HG02759 (cell line): ENCODE measurements around the gene OR5L1.

Experiments used
- ATAC-seq: cut with Tn5 transposase; IDR thresholded peaks from one replicate; pipeline ENCODE4 v1.9.1; 2021; ENCODE audit warnings: mild to moderate bottlenecking, moderate library complexity; ENCODE audit not compliant: unreplicated experiment

The OR5L1 gene

GRCh38 chr11:55811067-55811466 is at the start of gene OR5L1:
TSS of gene OR5L1 (plus strand) at chr11:55811367. CDS start at chr11:55811467, 100 bp downstream.
- ATAC-seq: no peak

- ATAC-seq: no peak
Measured at GRCh38 chr11:55773138-55773537, 38.0 kb upstream of the OR5L1 start, which contains the start of gene OR5D13. TSS of gene OR5D13 (plus strand) at chr11:55773438. CDS start at chr11:55773438, 0 bp downstream.

- no peak for ATAC-seq
Measured at GRCh38 chr11:55791606-55792005, 19.6 kb upstream of the OR5L1 start.

- no peak for ATAC-seq
Measured at GRCh38 chr11:55793321-55793720, 17.8 kb upstream of the OR5L1 start.

- no peak for ATAC-seq
Measured at GRCh38 chr11:55795256-55795655, 15.9 kb upstream of the OR5L1 start, which contains the start of gene OR5D14. TSS of gene OR5D14 (plus strand) at chr11:55795556. CDS start at chr11:55795556, 0 bp downstream.

- ATAC-seq: no peak
Measured at GRCh38 chr11:55806248-55806647, 4.9 kb upstream of the OR5L1 start.

GRCh38 chr11:55819330-55819729 is 8.2 kb downstream of the OR5L1 start, which contains the start of gene OR5D18:
TSS of gene OR5D18 (plus strand) at chr11:55819630. CDS start at chr11:55819630, 0 bp downstream.
- ATAC-seq: no peak

GRCh38 chr11:55826919-55827318 is 15.8 kb downstream of the OR5L1 start, which contains the start of gene OR5L2:
TSS of gene OR5L2 (plus strand) at chr11:55827219. CDS start at chr11:55827219, 0 bp downstream.
- no peak for ATAC-seq

GRCh38 chr11:55838452-55838851 is 27.3 kb downstream of the OR5L1 start, which contains the start of gene OR5D16:
TSS of gene OR5D16 (plus strand) at chr11:55838752. CDS start at chr11:55838752, 0 bp downstream.
- ATAC-seq: no peak

- no peak for ATAC-seq
Measured at GRCh38 chr11:55847453-55847852, 36.3 kb downstream of the OR5L1 start.

GRCh38 chr11:55849037-55849436 is 37.9 kb downstream of the OR5L1 start:
- ATAC-seq: no peak

GRCh38 chr11:55852141-55852540 is 41.0 kb downstream of the OR5L1 start:
- no peak for ATAC-seq

GRCh38 chr11:55854704-55855103 is 43.5 kb downstream of the OR5L1 start:
- no peak for ATAC-seq
